ENCODE data around the gene ATOH8.

DNA sequence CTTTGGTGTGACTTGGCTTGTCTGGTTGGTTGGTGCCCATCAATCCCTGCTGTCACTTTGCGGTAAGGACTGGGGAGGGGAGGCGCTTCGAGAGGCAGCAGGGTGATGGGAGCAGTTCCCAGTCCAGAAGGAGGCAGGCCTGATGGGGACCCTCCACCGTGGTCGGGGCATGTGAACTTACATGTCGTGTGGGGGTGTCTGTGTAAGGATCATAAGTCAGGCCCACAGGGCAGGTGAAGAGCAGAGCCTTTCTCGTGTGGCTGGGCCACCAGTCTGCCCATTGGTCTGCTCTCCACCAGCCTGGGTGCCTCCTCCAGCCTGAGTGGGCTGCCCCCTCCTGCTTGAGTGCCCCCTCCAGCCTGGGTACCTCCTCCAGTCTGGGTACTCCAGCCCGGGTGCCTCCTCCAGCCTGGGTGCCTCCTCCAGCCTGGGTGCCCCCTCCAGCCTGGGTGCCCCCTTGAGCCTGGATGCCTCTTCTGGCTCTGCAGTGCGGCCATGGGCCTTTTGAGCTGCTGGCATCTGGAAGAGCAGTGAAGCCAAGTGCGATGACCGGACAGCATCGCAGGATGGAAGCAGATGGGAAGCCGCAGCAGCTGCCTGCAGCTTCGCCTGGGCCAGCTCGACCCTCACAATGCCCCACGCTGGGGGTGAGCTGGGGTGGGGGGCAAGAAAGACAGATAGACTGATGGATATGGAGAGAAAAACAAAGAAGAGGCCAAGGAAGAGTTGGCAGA, 25.0 kb downstream of the ATOH8 start:
- no peak for TF ChIP-seq EZH2 (IDR thresholded peaks at IDR 0.05; ENCODE audit: insufficient read depth, poor library complexity, severe bottlenecking)
- no peak for TF ChIP-seq EZH2phosphoT487 (IDR thresholded peaks at IDR 0.05; ENCODE audit: insufficient read depth, low read depth)

Data from GM23248 (cell line).